Measurements from ENCODE around the gene METTL15.

DNA sequence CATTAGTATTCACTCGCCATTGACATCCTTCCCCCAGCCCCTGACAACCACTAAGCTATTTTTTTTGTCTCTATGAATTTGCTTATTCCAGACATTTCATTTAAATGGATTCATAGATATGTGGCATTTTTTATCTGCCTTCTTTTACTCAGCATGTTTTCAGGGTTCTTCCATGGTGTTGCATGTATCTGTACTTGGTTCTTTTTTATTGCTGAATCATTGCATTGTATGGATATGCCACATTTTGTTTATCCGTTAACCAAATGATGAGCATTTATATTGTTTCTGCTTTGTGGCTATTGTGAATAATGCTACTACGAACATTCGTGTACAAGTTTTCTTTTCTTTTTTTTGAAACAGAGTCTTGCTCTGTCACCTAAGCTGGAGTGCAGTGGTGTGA is 5.9 kb downstream of the METTL15 start:
- TF ChIP-seq, protein P1, sequence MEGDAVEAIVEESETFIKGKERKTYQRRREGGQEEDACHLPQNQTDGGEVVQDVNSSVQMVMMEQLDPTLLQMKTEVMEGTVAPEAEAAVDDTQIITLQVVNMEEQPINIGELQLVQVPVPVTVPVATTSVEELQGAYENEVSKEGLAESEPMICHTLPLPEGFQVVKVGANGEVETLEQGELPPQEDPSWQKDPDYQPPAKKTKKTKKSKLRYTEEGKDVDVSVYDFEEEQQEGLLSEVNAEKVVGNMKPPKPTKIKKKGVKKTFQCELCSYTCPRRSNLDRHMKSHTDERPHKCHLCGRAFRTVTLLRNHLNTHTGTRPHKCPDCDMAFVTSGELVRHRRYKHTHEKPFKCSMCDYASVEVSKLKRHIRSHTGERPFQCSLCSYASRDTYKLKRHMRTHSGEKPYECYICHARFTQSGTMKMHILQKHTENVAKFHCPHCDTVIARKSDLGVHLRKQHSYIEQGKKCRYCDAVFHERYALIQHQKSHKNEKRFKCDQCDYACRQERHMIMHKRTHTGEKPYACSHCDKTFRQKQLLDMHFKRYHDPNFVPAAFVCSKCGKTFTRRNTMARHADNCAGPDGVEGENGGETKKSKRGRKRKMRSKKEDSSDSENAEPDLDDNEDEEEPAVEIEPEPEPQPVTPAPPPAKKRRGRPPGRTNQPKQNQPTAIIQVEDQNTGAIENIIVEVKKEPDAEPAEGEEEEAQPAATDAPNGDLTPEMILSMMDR (IDR thresholded peaks at IDR 0.05): no peak
- TF ChIP-seq POLR2A (IDR thresholded peaks at IDR 0.05): no peak
